Omental fat pad (tissue), 4 donors: ENCODE results near the gene CYBC1. TPM values are rescaled to one million over a fixed set of nuclear protein-coding genes. Genes with fewer than 3 reads are reported as not detected.
"Not testable (repeated sequence)": the region's sequence is repeated elsewhere in the genome, so short reads cannot be mapped to it uniquely, and the experiment has no call there.

Experiments
- ATAC-seq: fragments of 150-250 bp; one replicate; pipeline ENCODE4 v1.9.1; 2016; ENCODE audit warnings: mild to moderate bottlenecking, moderate library complexity; ENCODE audit not compliant: low FRiP score
- DNase-seq: peaks from one replicate; pipeline ENCODE4 v3.0.0-alpha.2; 2019; ENCODE audit warnings: low spot score
- CTCF ChIP-seq, 3 donors: fragments of 450-650 bp; IDR thresholded peaks; one replicate each; pipeline ENCODE4 v1.5.1; 2016 to 2017; ENCODE audit warnings: antibody characterized with exemption in 3 of 3, mild to moderate bottlenecking in 3 of 3, moderate library complexity in 2 of 3
- total RNA-seq, 4 donors: library from RNA; depleted of rRNA; stranded (reverse); fragments of >200 nt; gene quantifications; one replicate each; pipeline ENCODE4 v1.1.0, GENCODE V29; 2016

The CYBC1 gene
- total RNA-seq, 4 donors from 2014 or later, result 43.8 to 74.6 (median 68.4) TPM

DNA sequence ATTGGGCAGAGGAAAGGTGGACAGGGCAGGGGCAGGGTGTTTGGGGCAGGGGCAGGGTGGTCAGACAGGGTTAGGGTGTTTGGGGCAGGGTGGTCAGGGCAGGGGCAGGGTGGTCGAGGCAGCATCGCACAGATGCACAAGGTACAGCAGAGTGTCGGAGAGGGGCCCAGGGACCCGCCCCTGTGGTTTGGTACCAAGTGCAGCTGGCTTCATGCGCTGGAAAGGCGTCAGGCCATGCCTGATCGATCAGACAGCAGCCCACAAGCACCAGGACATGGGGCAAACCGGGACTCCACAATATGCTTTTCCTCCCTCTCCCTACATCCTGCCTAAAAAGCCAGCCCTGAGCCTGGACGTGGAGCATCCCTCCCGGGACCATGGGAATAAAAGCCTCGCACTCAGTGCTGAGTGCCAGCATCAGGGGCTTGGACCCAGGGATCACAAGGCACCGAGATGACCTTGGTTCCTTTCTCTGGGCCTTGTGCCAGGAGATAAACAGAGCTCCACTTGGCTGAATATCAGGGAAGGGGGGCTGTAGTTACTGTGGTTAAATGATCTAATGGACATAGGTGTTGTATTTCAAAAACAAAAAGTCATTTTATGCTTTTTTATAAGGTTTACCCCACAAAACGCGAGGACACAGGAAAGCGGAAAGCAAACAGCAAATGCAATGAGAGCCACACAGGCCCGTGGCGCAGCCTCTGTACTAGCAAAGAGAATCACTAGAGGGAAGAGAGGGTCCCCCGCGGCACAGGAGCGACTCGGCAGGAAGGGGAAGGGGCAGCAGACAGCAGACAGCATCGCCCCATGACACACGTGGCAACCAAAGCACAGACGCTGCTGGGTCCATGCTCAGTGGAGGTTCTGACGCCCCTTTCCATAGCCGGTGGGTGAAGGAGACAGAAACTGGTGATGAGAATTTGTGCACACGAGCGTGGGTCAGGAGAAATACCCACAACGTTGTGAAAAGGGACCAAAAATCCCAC lies 37.7 kb downstream of the CYBC1 start:
- DNase-seq (no peak), ATAC-seq (no peak)
- no peak for TF ChIP-seq CTCF (IDR thresholded peaks at IDR 0.05)

DNA sequence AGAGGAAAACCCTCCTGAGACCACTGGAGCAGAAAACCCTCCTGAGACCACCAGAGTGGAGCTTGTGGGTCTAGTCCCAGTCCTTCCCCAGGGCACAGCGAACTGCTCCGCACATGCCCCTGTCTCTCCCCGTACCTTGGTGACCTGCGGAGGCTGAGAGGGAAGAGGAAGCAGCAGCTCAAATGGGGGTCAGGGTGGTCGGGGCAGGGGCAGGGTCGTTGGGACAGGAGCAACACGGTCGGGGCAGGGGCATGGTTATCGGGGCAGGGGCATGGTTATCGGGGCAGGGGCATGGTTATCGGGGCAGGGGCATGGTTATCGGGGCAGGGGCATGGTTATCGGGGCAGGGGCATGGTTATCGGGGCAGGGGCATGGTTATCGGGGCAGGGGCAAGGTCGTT lies 38.5 kb downstream of the CYBC1 start:
- not testable (repeated sequence) for DNase-seq, ATAC-seq

GRCh38 chr17:82411396-82412053 lies 39.0 kb downstream of the CYBC1 start:
- no peak for DNase-seq
- ATAC-seq, result no peak
- TF ChIP-seq CTCF (IDR thresholded peaks at IDR 0.05), result no peak

GRCh38 chr17:82410014-82410716 lies 40.4 kb downstream of the CYBC1 start:
- DNase-seq (no peak), ATAC-seq (no peak)
- TF ChIP-seq CTCF (IDR thresholded peaks at IDR 0.05), result no peak

DNA sequence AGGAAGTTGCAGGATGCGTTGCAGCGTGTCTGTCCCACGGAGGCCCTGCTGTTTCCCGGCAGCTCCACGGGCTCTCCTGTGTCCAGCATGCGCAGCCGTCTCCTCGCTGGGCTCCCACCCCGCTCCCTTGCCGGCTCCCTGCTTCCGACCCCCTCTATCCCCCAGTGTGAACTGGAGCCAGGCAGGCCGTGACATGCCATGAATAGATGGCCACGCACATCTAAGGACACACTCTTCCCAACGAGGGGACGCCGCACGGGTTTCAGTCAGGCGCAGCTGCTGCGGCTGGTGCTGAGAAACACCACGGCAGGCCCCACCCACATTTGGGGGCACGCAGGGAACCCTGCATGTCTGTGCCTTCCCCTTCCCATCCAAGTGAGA lies 41.6 kb downstream of the CYBC1 start:
- ATAC-seq, result no peak
- TF ChIP-seq CTCF (IDR thresholded peaks at IDR 0.05), result no peak
- no peak for DNase-seq

- no peak for TF ChIP-seq CTCF (IDR thresholded peaks at IDR 0.05)
- ATAC-seq (no peak), DNase-seq (no peak)
Measured at GRCh38 chr17:82408288-82408937, 42.1 kb downstream of the CYBC1 start.

- no peak for TF ChIP-seq CTCF (IDR thresholded peaks at IDR 0.05)
- no peak for ATAC-seq
Measured at GRCh38 chr17:82407255-82407654, 43.3 kb downstream of the CYBC1 start.

More at GRCh38 chr17:82407255-82407654, 43.3 kb downstream of the CYBC1 start:
- no peak for DNase-seq
